Activated CD4-positive, alpha-beta memory T cell treated with anti-CD3 and anti-CD28 coated beads for 36 hours (primary cell): ENCODE measurements around the gene FTO. TPM values are rescaled to one million over a fixed set of nuclear protein-coding genes. Genes with fewer than 3 reads are reported as not detected.
A peak's percentile ranks its signal among the peaks of the same experiment; 100 is the strongest.
"Not testable (repeated sequence)": the region's sequence is repeated elsewhere in the genome, so short reads cannot be mapped to it uniquely, and the experiment has no call there.

Experiments
- CTCF ChIA-PET: fragments of 350-600 bp; sonication (Branson Sonifier 250); formaldehyde crosslinking; loops from one replicate; lab custom pipeline; 2021; ENCODE audit warnings: antibody characterized with exemption, inconsistent platforms; lab: Charles Lee
- POLR2A ChIA-PET: fragments of 350-600 bp; sonication (Branson Sonifier 250); formaldehyde crosslinking; loops from one replicate; lab custom pipeline; 2021; ENCODE audit warnings: antibody characterized with exemption; lab: Charles Lee
- DNase-seq: peaks from one replicate; pipeline ENCODE4 v3.0.0-alpha.2; 2020
- H3K27ac Mint-ChIP-seq: one replicate; pipeline ENCODE4 v1.8.0; 2021; ENCODE audit warnings: mixed read lengths
- H3K27me3 Mint-ChIP-seq: one replicate; pipeline ENCODE4 v1.8.0; 2021; ENCODE audit warnings: mixed read lengths
- H3K36me3 Mint-ChIP-seq: one replicate; pipeline ENCODE4 v1.8.0; 2021; ENCODE audit warnings: mixed read lengths
- H3K4me1 Mint-ChIP-seq: one replicate; pipeline ENCODE4 v1.8.0; 2021; ENCODE audit warnings: low read depth, mixed read lengths
- H3K4me3 Mint-ChIP-seq: one replicate; pipeline ENCODE4 v1.8.0; 2021; ENCODE audit warnings: mild to moderate bottlenecking, mixed read lengths
- H3K9me3 Mint-ChIP-seq: one replicate; pipeline ENCODE4 v1.8.0; 2021; ENCODE audit warnings: mixed read lengths
- intact Hi-C: fragments of 100-400 bp; cut with micrococcal nuclease; formaldehyde crosslinking; loops from one replicate; pipeline ENCODE4 v1.15.1; 2023
- total RNA-seq, 2 experiments: library from RNA; stranded (reverse); gene quantifications; one replicate each; pipeline ENCODE4 v1.2.3, GENCODE V29; 2021

Gene FTO
- total RNA-seq, 2 experiments from 2014 or later: 50.7 to 53.1 TPM

- ChIA-PET CTCF (no interaction called here), POLR2A (no interaction called here)
- H3K9me3 Mint-ChIP-seq: peaks cover 2% of the 10 kb centered on the region
- intact Hi-C loops: no loop called here
- no peak for DNase-seq
- no peak overlapping the region for H3K4me3 Mint-ChIP-seq
- no peaks in the 10 kb centered on the region for H3K27me3 Mint-ChIP-seq
- peaks cover 35% of the 10 kb centered on the region for H3K36me3 Mint-ChIP-seq
- no peak overlapping the region for H3K27ac Mint-ChIP-seq
- no peaks in the 10 kb centered on the region for H3K4me1 Mint-ChIP-seq
These were observed 182.8 kb downstream of the FTO start for GRCh38 chr16:53886482-53887378.

- H3K36me3 Mint-ChIP-seq: peaks cover 30% of the 10 kb centered on the region
- intact Hi-C loops: no loop called here
- no peaks in the 10 kb centered on the region for H3K27me3 Mint-ChIP-seq
- ChIA-PET CTCF (no interaction called here), POLR2A (no interaction called here)
- H3K4me1 Mint-ChIP-seq: peaks cover 9% of the 10 kb centered on the region
- no peak for DNase-seq
- no peak overlapping the region for H3K27ac Mint-ChIP-seq
- H3K4me3 Mint-ChIP-seq: no peak overlapping the region
- peaks cover 2% of the 10 kb centered on the region for H3K9me3 Mint-ChIP-seq
These were observed 184.3 kb downstream of the FTO start for GRCh38 chr16:53888222-53888621.

- peaks cover 14% of the 10 kb centered on the region for H3K36me3 Mint-ChIP-seq
- peaks cover 11% of the 10 kb centered on the region for H3K4me1 Mint-ChIP-seq
- CTCF ChIA-PET: interaction anchor here (0.6 to 1.8 kb wide), 8 partner anchors 26 to 1342 kb away, joined by 3 to 5 read pairs (median 3); no protein-coding TSS in a partner anchor
- H3K4me3 Mint-ChIP-seq, intact Hi-C loops, H3K9me3 Mint-ChIP-seq, H3K27me3 Mint-ChIP-seq, H3K27ac Mint-ChIP-seq, DNase-seq: not testable (repeated sequence)
- POLR2A ChIA-PET: interaction anchor here (0.6 to 0.8 kb wide), 2 partner anchors 341 to 473 kb away, joined by 3 to 4 read pairs; no protein-coding TSS in a partner anchor
These were observed 186.9 kb downstream of the FTO start for GRCh38 chr16:53890877-53891276.

- peaks cover 11% of the 10 kb centered on the region for H3K4me1 Mint-ChIP-seq
- no peak overlapping the region for H3K27ac Mint-ChIP-seq
- DNase-seq: no peak
- CTCF ChIA-PET: interaction anchor here (0.6 to 1.9 kb wide), 11 partner anchors 9 to 1341 kb away, joined by 3 to 7 read pairs (median 4); no protein-coding TSS in a partner anchor
- intact Hi-C loops: loop anchor here (2.0 kb wide), 1 partner anchor 393 kb away; no protein-coding TSS in a partner anchor
- H3K27me3 Mint-ChIP-seq: no peaks in the 10 kb centered on the region
- POLR2A ChIA-PET: no interaction called here
- peaks cover 2% of the 10 kb centered on the region for H3K9me3 Mint-ChIP-seq
- peaks cover 10% of the 10 kb centered on the region for H3K36me3 Mint-ChIP-seq
- H3K4me3 Mint-ChIP-seq: no peak overlapping the region
These were observed 187.6 kb downstream of the FTO start for GRCh38 chr16:53891409-53892139.

- ChIA-PET CTCF (interaction anchor here (0.8 to 1.9 kb wide), 10 partner anchors 9 to 1065 kb away, joined by 3 to 7 read pairs (median 4); partner anchors contain the start of genes FTO and RPGRIP1L), POLR2A (no interaction called here)
- H3K27ac Mint-ChIP-seq: no peak overlapping the region
- peaks cover under 1% of the 10 kb centered on the region for H3K9me3 Mint-ChIP-seq
- no peaks in the 10 kb centered on the region for H3K27me3 Mint-ChIP-seq
- peak; percentile 63 for DNase-seq
- H3K4me1 Mint-ChIP-seq: peaks cover 11% of the 10 kb centered on the region
- peaks cover 5% of the 10 kb centered on the region for H3K36me3 Mint-ChIP-seq
- intact Hi-C loops: loop anchor here (2.0 kb wide), 1 partner anchor 393 kb away; no protein-coding TSS in a partner anchor
- H3K4me3 Mint-ChIP-seq: no peak overlapping the region
These were observed 188.2 kb downstream of the FTO start for GRCh38 chr16:53892155-53892554.

GRCh38 chr16:53893731-53894435 is 189.9 kb downstream of the FTO start:
- POLR2A ChIA-PET: no interaction called here
- no peak overlapping the region for H3K27ac Mint-ChIP-seq
- no peak overlapping the region for H3K4me3 Mint-ChIP-seq
- peaks cover 5% of the 10 kb centered on the region for H3K36me3 Mint-ChIP-seq
- H3K9me3 Mint-ChIP-seq: no peaks in the 10 kb centered on the region
- H3K27me3 Mint-ChIP-seq: no peaks in the 10 kb centered on the region
- intact Hi-C loops: loop anchor here (2.0 kb wide), 1 partner anchor 391 kb away; no protein-coding TSS in a partner anchor
- no peak for DNase-seq
- peaks cover 11% of the 10 kb centered on the region for H3K4me1 Mint-ChIP-seq
- CTCF ChIA-PET: no interaction called here

GRCh38 chr16:53894686-53895085 is 190.7 kb downstream of the FTO start:
- H3K36me3 Mint-ChIP-seq: no peaks in the 10 kb centered on the region
- ChIA-PET CTCF (interaction anchor here (0.7 to 1.1 kb wide), 2 partner anchors 10 to 14 kb away, joined by 3 read pairs; no protein-coding TSS in a partner anchor), POLR2A (no interaction called here)
- intact Hi-C loops: no loop called here
- peaks cover 11% of the 10 kb centered on the region for H3K4me1 Mint-ChIP-seq
- no peak overlapping the region for H3K4me3 Mint-ChIP-seq
- H3K27ac Mint-ChIP-seq: no peak overlapping the region
- DNase-seq: no peak
- no peaks in the 10 kb centered on the region for H3K9me3 Mint-ChIP-seq
- H3K27me3 Mint-ChIP-seq: no peaks in the 10 kb centered on the region

GRCh38 chr16:53895433-53895832 is 191.5 kb downstream of the FTO start:
- no peak for DNase-seq
- H3K27me3 Mint-ChIP-seq: no peaks in the 10 kb centered on the region
- no peaks in the 10 kb centered on the region for H3K9me3 Mint-ChIP-seq
- H3K4me1 Mint-ChIP-seq: peaks cover 11% of the 10 kb centered on the region
- H3K4me3 Mint-ChIP-seq: no peak overlapping the region
- POLR2A ChIA-PET: no interaction called here
- H3K27ac Mint-ChIP-seq: no peak overlapping the region
- CTCF ChIA-PET: interaction anchor here (1.1 kb wide), 1 partner anchor 11 kb away, joined by 3 read pairs; no protein-coding TSS in a partner anchor
- no peaks in the 10 kb centered on the region for H3K36me3 Mint-ChIP-seq
- intact Hi-C loops: no loop called here

- Mint-ChIP-seq H3K27me3 (no peaks in the 10 kb centered on the region), H3K4me3 (no peak overlapping the region), H3K4me1 (peaks cover 11% of the 10 kb centered on the region), H3K36me3 (peaks cover 3% of the 10 kb centered on the region), H3K27ac (no peak overlapping the region), H3K9me3 (no peaks in the 10 kb centered on the region)
- ChIA-PET POLR2A (no interaction called here), CTCF (interaction anchor here (1.0 kb wide), 1 partner anchor 387 kb away, joined by 3 read pairs; no protein-coding TSS in a partner anchor)
- DNase-seq: no peak
- intact Hi-C loops: no loop called here
These were observed 191.9 kb downstream of the FTO start for GRCh38 chr16:53895851-53896250.

GRCh38 chr16:53896722-53897121 is 192.8 kb downstream of the FTO start:
- no peaks in the 10 kb centered on the region for H3K9me3 Mint-ChIP-seq
- peaks cover 8% of the 10 kb centered on the region for H3K36me3 Mint-ChIP-seq
- ChIA-PET CTCF (interaction anchor here (1.0 kb wide), 1 partner anchor 386 kb away, joined by 3 read pairs; no protein-coding TSS in a partner anchor), POLR2A (no interaction called here)
- DNase-seq: no peak
- intact Hi-C loops: no loop called here
- H3K27ac Mint-ChIP-seq: no peak overlapping the region
- no peak overlapping the region for H3K4me3 Mint-ChIP-seq
- H3K4me1 Mint-ChIP-seq: peaks cover 11% of the 10 kb centered on the region
- no peaks in the 10 kb centered on the region for H3K27me3 Mint-ChIP-seq

GRCh38 chr16:53898993-53899392 is 195.0 kb downstream of the FTO start:
- H3K9me3 Mint-ChIP-seq: no peaks in the 10 kb centered on the region
- ChIA-PET CTCF (no interaction called here), POLR2A (no interaction called here)
- intact Hi-C loops: no loop called here
- no peak overlapping the region for H3K27ac Mint-ChIP-seq
- DNase-seq: no peak
- no peaks in the 10 kb centered on the region for H3K27me3 Mint-ChIP-seq
- H3K4me3 Mint-ChIP-seq: no peak overlapping the region
- peaks cover 12% of the 10 kb centered on the region for H3K36me3 Mint-ChIP-seq
- H3K4me1 Mint-ChIP-seq: no peaks in the 10 kb centered on the region
